Gastrocnemius medialis (tissue), 4 donors: ENCODE measurements around the gene CYYR1.

Experiments used
- POLR2A ChIP-seq, 2 donors: fragments of 450-650 bp; IDR thresholded peaks; one replicate each; pipeline ENCODE4 v1.6.1; 2017; ENCODE audit warnings: antibody characterized with exemption in 2 of 2, mild to moderate bottlenecking in 2 of 2, moderate library complexity in 2 of 2
- TF ChIP-seq, protein P1 (sequence below), 5 experiments: fragments of 450-650 bp in 3 of 5; fragments of 200-600 bp in 2 of 5; sonication (generic) in 2 of 5; IDR thresholded peaks in 4 of 5; conservative IDR thresholded peaks in 1 of 5; 1 replicate in 4 of 5; 2 replicates in 1 of 5; pipeline ENCODE4 v1.5.1; 2016 to 2019; ENCODE audit warnings: antibody characterized with exemption in 5 of 5, mild to moderate bottlenecking in 3 of 5, moderate library complexity in 3 of 5

- TF ChIP-seq, protein P1, sequence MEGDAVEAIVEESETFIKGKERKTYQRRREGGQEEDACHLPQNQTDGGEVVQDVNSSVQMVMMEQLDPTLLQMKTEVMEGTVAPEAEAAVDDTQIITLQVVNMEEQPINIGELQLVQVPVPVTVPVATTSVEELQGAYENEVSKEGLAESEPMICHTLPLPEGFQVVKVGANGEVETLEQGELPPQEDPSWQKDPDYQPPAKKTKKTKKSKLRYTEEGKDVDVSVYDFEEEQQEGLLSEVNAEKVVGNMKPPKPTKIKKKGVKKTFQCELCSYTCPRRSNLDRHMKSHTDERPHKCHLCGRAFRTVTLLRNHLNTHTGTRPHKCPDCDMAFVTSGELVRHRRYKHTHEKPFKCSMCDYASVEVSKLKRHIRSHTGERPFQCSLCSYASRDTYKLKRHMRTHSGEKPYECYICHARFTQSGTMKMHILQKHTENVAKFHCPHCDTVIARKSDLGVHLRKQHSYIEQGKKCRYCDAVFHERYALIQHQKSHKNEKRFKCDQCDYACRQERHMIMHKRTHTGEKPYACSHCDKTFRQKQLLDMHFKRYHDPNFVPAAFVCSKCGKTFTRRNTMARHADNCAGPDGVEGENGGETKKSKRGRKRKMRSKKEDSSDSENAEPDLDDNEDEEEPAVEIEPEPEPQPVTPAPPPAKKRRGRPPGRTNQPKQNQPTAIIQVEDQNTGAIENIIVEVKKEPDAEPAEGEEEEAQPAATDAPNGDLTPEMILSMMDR (IDR thresholded peaks at IDR 0.05 in 4 of 5, conservative IDR thresholded peaks at IDR 0.05 in 1 of 5), result no peak
- TF ChIP-seq POLR2A (IDR thresholded peaks at IDR 0.05), result no peak
Observed at GRCh38 chr21:26461500-26461899, 111.6 kb downstream of the CYYR1 start.
